ENCODE data around the gene CHRNG.

CHRNG gene

DNA sequence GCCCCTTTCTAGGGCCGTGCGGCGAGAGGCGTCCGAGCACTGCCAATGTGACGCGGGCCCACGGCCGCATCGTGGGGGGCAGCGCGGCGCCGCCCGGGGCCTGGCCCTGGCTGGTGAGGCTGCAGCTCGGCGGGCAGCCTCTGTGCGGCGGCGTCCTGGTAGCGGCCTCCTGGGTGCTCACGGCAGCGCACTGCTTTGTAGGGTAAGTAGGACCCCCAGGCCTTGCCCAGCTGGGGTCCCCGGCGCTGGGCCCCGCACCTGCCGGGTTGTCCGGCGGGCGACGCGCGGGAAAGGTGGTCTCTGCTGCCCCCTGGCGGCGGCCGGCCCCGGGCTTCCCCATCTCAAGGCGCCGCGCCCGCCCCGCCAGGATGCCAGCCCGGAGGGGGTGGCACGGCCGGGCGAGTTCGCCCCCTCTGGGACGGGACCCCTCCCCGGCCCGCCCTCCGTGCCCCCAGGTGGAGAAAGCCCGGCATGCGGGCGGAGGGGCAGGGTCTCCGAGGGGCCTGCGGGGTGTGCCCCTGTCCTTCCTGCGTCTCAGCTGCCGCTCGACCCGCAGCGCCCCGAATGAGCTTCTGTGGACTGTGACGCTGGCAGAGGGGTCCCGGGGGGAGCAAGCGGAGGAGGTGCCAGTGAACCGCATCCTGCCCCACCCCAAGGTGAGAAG lies 17.4 kb upstream of the CHRNG start:
- peaks cover 60% of the 10 kb centered on the region for H3K27me3 ChIP-seq (ENCODE audit: insufficient read depth, low read length)
- no peak overlapping the region for H2AFZ ChIP-seq (ENCODE audit: low read length, unreplicated experiment)
- H3K4me1 ChIP-seq (ENCODE audit: control insufficient read depth, insufficient read depth, low read length, unreplicated experiment), result no peaks in the 10 kb centered on the region
- no peaks in the 10 kb centered on the region for H3K36me3 ChIP-seq (ENCODE audit: insufficient read depth, low read length)
- H3K4me3 ChIP-seq (ENCODE audit: low read depth, low read length), result no peak overlapping the region
- no peaks in the 10 kb centered on the region for H3K79me2 ChIP-seq (ENCODE audit: control insufficient read depth, insufficient read depth, low read length, unreplicated experiment)
- H3K27ac ChIP-seq (ENCODE audit: low read depth, low read length), result no peak overlapping the region

GRCh38 chr2:232522623-232523401 lies 16.7 kb upstream of the CHRNG start:
- Histone ChIP-seq H3K4me1 (ENCODE audit: control insufficient read depth, insufficient read depth, low read length, unreplicated experiment) (no peaks in the 10 kb centered on the region), H3K27me3 (ENCODE audit: insufficient read depth, low read length) (peaks cover 60% of the 10 kb centered on the region), H3K4me3 (ENCODE audit: low read depth, low read length) (no peak overlapping the region), H2AFZ (ENCODE audit: low read length, unreplicated experiment) (no peak overlapping the region), H3K27ac (ENCODE audit: low read depth, low read length) (no peak overlapping the region), H3K79me2 (ENCODE audit: control insufficient read depth, insufficient read depth, low read length, unreplicated experiment) (no peaks in the 10 kb centered on the region), H3K36me3 (ENCODE audit: insufficient read depth, low read length) (no peaks in the 10 kb centered on the region)

- Histone ChIP-seq H2AFZ (ENCODE audit: low read length, unreplicated experiment) (no peak overlapping the region), H3K27me3 (ENCODE audit: insufficient read depth, low read length) (peaks cover 60% of the 10 kb centered on the region)
These were observed 16.1 kb upstream of the CHRNG start for GRCh38 chr2:232523402-232523681.

GRCh38 chr2:232523682-232524597 lies 15.6 kb upstream of the CHRNG start:
- no peak overlapping the region for H2AFZ ChIP-seq (ENCODE audit: low read length, unreplicated experiment)
- H3K27ac ChIP-seq (ENCODE audit: low read depth, low read length), result no peak overlapping the region
- peak overlapping the region; percentile 57 for H3K4me3 ChIP-seq (ENCODE audit: low read depth, low read length)

More at GRCh38 chr2:232523402-232523681, 16.1 kb upstream of the CHRNG start:
- H3K4me1 ChIP-seq (ENCODE audit: control insufficient read depth, insufficient read depth, low read length, unreplicated experiment), result no peaks in the 10 kb centered on the region
- peak overlapping the region; percentile 57 for H3K4me3 ChIP-seq (ENCODE audit: low read depth, low read length)
- H3K79me2 ChIP-seq (ENCODE audit: control insufficient read depth, insufficient read depth, low read length, unreplicated experiment), result no peaks in the 10 kb centered on the region
- no peak overlapping the region for H3K27ac ChIP-seq (ENCODE audit: low read depth, low read length)
- H3K36me3 ChIP-seq (ENCODE audit: insufficient read depth, low read length), result no peaks in the 10 kb centered on the region

GRCh38 chr2:232524771-232525170 lies 14.7 kb upstream of the CHRNG start:
- Histone ChIP-seq H3K27me3 (ENCODE audit: insufficient read depth, low read length) (peaks cover 48% of the 10 kb centered on the region), H3K4me3 (ENCODE audit: low read depth, low read length) (no peak overlapping the region), H2AFZ (ENCODE audit: low read length, unreplicated experiment) (no peak overlapping the region), H3K4me1 (ENCODE audit: control insufficient read depth, insufficient read depth, low read length, unreplicated experiment) (no peaks in the 10 kb centered on the region), H3K79me2 (ENCODE audit: control insufficient read depth, insufficient read depth, low read length, unreplicated experiment) (no peaks in the 10 kb centered on the region), H3K27ac (ENCODE audit: low read depth, low read length) (no peak overlapping the region), H3K36me3 (ENCODE audit: insufficient read depth, low read length) (no peaks in the 10 kb centered on the region)

More at GRCh38 chr2:232523682-232524597, 15.6 kb upstream of the CHRNG start:
- Histone ChIP-seq H3K4me1 (ENCODE audit: control insufficient read depth, insufficient read depth, low read length, unreplicated experiment) (no peaks in the 10 kb centered on the region), H3K79me2 (ENCODE audit: control insufficient read depth, insufficient read depth, low read length, unreplicated experiment) (no peaks in the 10 kb centered on the region), H3K27me3 (ENCODE audit: insufficient read depth, low read length) (peaks cover 56% of the 10 kb centered on the region), H3K36me3 (ENCODE audit: insufficient read depth, low read length) (no peaks in the 10 kb centered on the region)

DNA sequence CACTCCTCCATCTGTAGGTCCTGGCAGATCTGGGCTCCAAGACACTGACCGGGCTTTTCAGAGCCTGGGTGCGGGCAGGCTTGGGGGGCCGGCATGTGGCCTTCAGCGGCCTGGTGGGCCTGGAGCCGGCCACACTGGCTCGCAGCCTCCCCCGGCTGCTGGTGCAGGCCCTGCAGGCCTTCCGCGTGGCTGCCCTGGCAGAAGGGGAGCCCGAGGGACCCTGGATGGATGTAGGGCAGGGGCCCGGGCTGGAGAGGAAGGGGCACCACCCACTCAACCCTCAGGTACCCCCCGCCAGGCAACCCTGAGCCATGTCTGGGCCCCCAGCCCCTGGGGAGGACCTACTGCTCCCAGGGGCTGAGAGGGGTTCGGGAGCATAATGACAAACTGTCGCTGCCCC lies 14.3 kb upstream of the CHRNG start:
- no peak overlapping the region for H3K27ac ChIP-seq (ENCODE audit: low read depth, low read length)
- no peaks in the 10 kb centered on the region for H3K36me3 ChIP-seq (ENCODE audit: insufficient read depth, low read length)
- H3K27me3 ChIP-seq (ENCODE audit: insufficient read depth, low read length), result peaks cover 44% of the 10 kb centered on the region
- H3K79me2 ChIP-seq (ENCODE audit: control insufficient read depth, insufficient read depth, low read length, unreplicated experiment), result no peaks in the 10 kb centered on the region
- H3K4me3 ChIP-seq (ENCODE audit: low read depth, low read length), result no peak overlapping the region
- H3K4me1 ChIP-seq (ENCODE audit: control insufficient read depth, insufficient read depth, low read length, unreplicated experiment), result no peaks in the 10 kb centered on the region
- no peak overlapping the region for H2AFZ ChIP-seq (ENCODE audit: low read length, unreplicated experiment)

GRCh38 chr2:232525791-232526371 lies 13.6 kb upstream of the CHRNG start, which contains the start of gene CHRND:
Gene CHRND (plus strand): TSS chr2:232526160. CDS start chr2:232526216, 56 bp downstream.
- Histone ChIP-seq H3K4me3 (ENCODE audit: low read depth, low read length) (no peak within 1 kb of the TSS), H3K4me1 (ENCODE audit: control insufficient read depth, insufficient read depth, low read length, unreplicated experiment) (no peaks in the 10 kb centered on the region), H3K36me3 (ENCODE audit: insufficient read depth, low read length) (no peaks in the 10 kb centered on the region), H3K79me2 (ENCODE audit: control insufficient read depth, insufficient read depth, low read length, unreplicated experiment) (no peaks in the 10 kb centered on the region), H2AFZ (ENCODE audit: low read length, unreplicated experiment) (no peak within 1 kb of the TSS), H3K27ac (ENCODE audit: low read depth, low read length) (no peak within 1 kb of the TSS), H3K27me3 (ENCODE audit: insufficient read depth, low read length) (peaks cover 37% of the 10 kb centered on the region)

- H3K27me3 ChIP-seq (ENCODE audit: insufficient read depth, low read length), result peaks cover 31% of the 10 kb centered on the region
- H2AFZ ChIP-seq (ENCODE audit: low read length, unreplicated experiment), result no peak overlapping the region
- H3K4me1 ChIP-seq (ENCODE audit: control insufficient read depth, insufficient read depth, low read length, unreplicated experiment), result no peaks in the 10 kb centered on the region
- H3K79me2 ChIP-seq (ENCODE audit: control insufficient read depth, insufficient read depth, low read length, unreplicated experiment), result no peaks in the 10 kb centered on the region
- no peaks in the 10 kb centered on the region for H3K36me3 ChIP-seq (ENCODE audit: insufficient read depth, low read length)
- no peak overlapping the region for H3K4me3 ChIP-seq (ENCODE audit: low read depth, low read length)
- no peak overlapping the region for H3K27ac ChIP-seq (ENCODE audit: low read depth, low read length)
These were observed 13.0 kb upstream of the CHRNG start for GRCh38 chr2:232526372-232526941.

GRCh38 chr2:232527905-232528470 lies 11.5 kb upstream of the CHRNG start:
- Histone ChIP-seq H3K4me3 (ENCODE audit: low read depth, low read length) (no peak overlapping the region), H2AFZ (ENCODE audit: low read length, unreplicated experiment) (no peak overlapping the region), H3K79me2 (ENCODE audit: control insufficient read depth, insufficient read depth, low read length, unreplicated experiment) (no peaks in the 10 kb centered on the region), H3K4me1 (ENCODE audit: control insufficient read depth, insufficient read depth, low read length, unreplicated experiment) (no peaks in the 10 kb centered on the region), H3K36me3 (ENCODE audit: insufficient read depth, low read length) (no peaks in the 10 kb centered on the region), H3K27ac (ENCODE audit: low read depth, low read length) (no peak overlapping the region), H3K27me3 (ENCODE audit: insufficient read depth, low read length) (peaks cover 17% of the 10 kb centered on the region)

All from ACC112 (cell line).